ENCODE data around the gene RAB13.

Gene RAB13

GRCh38 chr1:153977250-153978240 is 8.6 kb downstream of the RAB13 start, which contains the start of gene JTB:
Gene JTB, minus strand, starts transcription at chr1:153977674. Its CDS starts 422 bp downstream, at chr1:153977252.
- peak; percentile 81 for DNase-seq

DNA sequence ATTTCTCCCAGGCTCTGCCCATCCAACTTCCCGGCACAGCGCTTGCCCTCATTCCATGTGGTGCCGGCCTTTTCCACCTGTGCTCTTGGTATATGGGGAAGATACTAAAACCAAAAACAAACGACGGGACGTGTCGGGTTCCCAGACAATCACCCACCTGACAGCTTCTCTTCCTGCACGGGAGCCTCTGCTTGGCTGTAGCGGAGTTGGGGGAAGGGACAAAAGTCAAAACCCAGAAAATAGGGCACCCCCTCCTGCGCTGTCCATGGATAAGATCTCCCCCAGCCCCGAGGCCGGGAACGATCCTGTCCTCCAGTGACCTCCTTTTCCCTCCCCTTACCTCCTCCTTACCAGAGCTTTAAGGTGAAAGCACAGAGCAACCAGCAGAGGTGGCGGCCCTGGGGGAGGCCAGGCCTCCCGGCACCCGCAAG is 9.3 kb downstream of the RAB13 start:
- no peak for DNase-seq

- no peak for DNase-seq
Observed at GRCh38 chr1:153973525-153973924, 12.6 kb downstream of the RAB13 start.

GRCh38 chr1:153973071-153973470 is 13.1 kb downstream of the RAB13 start:
- no peak for DNase-seq

GRCh38 chr1:153970346-153970745 is 15.8 kb downstream of the RAB13 start:
- DNase-seq: no peak

- DNase-seq: no peak
Observed at GRCh38 chr1:153968972-153969371, 17.2 kb downstream of the RAB13 start.

DNA sequence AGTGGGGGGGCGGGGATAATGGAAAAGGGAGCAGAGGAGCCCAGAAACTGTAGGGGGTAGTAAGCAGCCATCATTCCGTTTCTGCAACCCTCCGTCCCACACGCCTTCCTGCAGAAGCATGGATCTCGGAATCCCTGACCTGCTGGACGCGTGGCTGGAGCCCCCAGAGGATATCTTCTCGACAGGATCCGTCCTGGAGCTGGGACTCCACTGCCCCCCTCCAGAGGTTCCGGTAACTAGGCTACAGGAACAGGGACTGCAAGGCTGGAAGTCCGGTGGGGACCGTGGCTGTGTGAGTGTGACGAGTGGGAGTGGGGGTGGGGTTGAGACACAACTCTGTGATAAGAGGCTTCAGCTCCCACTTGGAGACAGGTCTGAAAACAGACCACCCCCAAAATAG is 17.7 kb downstream of the RAB13 start:
- DNase-seq: no peak

GRCh38 chr1:153968000-153968363 is 18.2 kb downstream of the RAB13 start:
- DNase-seq: no peak

DNA sequence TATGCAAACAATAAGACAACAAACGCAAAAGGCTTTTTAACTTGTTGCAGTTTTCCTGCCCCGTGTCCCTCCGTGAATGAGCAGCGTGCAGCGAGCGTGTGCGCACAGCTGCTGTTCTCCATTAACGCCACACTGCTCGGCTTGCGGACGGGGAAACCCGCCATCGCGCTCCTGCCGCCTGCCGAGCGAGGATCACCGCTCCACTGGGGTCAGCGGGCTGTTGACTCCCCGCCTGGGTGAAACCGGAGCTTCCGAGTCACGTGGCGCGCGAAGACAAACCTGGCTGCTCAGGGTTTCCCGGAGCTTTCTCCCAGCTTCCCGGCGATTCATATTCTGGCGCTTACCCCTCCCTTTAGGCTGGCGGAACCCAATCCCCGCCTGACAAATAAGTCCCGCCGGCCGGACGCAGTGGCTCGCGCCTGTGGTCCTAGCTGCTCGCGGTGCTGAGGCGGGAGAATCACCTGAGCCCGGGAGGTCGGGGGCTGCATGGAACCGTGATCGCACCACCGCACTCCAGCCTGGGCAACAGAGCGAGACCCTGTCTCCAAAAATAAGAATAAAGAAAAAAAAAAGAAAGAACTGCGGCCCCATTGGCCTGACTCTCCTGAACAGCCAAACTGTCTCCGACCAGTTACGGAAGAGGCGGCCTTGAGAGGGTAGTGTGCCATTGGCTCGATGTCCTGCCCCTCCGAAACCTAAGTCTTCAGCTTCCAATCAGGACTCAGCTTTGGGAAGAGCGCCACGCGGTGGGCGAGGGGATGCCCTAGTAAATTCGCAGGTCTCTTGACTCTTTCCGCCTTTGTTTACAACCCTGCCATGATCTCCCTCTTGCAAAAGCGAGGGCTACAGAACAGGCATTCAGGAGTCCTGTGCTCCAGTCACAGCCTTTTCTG is 18.8 kb downstream of the RAB13 start, which contains the start of gene CREB3L4:
Gene CREB3L4 (plus strand): TSS at position 796 of the 893 bp plus-strand sequence. CDS start 624 bp downstream, outside the sequence.
- DNase-seq: peak; percentile 91

- no peak for DNase-seq
Observed at GRCh38 chr1:153963850-153964331, 22.2 kb downstream of the RAB13 start.

- peak; percentile 92 for DNase-seq
Observed at GRCh38 chr1:153963030-153963849, 22.9 kb downstream of the RAB13 start, which contains the start of gene SLC39A1. Gene SLC39A1, minus strand, starts transcription at chr1:153963537. Its CDS starts 822 bp downstream, at chr1:153962715.

DNA sequence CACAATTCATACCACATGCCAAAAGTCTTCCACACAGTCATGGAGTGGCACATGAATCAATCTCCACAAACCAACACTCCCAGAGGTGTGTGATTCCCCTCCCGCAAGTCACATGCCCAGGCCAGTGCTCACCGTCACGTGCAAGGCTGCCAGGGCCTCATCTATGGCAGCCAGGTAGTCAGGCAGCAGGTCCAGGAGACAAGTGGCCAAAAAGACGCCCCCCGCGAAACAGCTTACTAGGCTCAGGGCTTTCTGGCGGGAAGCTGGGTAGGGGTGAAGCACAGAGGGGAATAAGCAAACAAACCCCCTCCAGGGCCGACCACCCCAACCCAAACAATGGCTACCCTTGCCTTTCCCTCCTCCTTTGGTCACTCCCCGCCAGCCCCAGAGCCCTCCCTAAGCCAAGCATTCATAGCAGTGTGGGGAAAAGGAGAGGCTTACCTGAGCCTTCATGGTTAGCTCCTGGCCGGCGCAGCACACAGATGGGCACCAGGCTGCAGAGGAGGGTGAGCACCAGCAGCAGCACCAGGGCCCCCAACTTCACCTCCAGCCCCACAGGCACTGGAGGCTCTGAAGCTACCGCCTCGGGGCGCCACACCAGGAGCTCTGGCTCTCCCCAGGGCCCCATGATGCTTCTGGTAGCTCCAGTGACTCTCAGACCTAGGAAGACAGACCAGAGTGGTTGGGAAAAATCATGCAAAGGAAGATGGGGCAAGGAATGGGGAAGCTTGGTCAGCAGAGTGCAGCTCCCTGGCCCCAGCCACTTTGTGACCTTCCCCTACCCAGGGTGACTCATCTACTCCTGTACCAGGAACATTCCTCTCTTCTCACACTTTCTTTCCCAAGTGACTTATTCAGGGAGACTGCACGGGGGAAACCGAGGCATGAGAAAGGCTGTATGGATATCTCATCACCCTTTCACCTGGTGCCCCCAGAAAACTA is 23.8 kb downstream of the RAB13 start:
- DNase-seq: peak; percentile 41

GRCh38 chr1:153961421-153961820 is 24.7 kb downstream of the RAB13 start:
- DNase-seq: no peak

DNA sequence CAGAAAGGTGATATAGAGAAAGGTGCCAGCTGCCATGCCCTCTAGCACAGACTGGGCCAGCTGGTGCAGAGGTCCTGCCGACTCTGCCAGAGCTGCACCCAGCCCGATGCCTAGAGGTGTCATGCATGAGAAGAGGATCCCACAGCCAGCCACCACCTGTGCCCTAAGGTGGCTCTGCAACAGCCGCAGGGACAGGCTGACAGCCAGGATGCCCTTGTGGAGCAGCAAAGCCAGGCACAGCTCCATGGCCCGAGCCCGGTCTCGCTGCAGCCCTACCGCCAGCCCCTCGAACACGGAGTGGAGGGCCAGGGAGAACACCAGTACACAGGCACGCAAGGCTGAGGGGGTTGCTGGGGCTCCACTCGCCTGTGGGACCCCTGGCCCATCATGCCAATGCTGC is 25.9 kb downstream of the RAB13 start:
- no peak for DNase-seq

- no peak for DNase-seq
Observed at GRCh38 chr1:153959454-153959853, 26.7 kb downstream of the RAB13 start.

- DNase-seq: no peak
Observed at GRCh38 chr1:153958961-153959260, 27.2 kb downstream of the RAB13 start.

DNA sequence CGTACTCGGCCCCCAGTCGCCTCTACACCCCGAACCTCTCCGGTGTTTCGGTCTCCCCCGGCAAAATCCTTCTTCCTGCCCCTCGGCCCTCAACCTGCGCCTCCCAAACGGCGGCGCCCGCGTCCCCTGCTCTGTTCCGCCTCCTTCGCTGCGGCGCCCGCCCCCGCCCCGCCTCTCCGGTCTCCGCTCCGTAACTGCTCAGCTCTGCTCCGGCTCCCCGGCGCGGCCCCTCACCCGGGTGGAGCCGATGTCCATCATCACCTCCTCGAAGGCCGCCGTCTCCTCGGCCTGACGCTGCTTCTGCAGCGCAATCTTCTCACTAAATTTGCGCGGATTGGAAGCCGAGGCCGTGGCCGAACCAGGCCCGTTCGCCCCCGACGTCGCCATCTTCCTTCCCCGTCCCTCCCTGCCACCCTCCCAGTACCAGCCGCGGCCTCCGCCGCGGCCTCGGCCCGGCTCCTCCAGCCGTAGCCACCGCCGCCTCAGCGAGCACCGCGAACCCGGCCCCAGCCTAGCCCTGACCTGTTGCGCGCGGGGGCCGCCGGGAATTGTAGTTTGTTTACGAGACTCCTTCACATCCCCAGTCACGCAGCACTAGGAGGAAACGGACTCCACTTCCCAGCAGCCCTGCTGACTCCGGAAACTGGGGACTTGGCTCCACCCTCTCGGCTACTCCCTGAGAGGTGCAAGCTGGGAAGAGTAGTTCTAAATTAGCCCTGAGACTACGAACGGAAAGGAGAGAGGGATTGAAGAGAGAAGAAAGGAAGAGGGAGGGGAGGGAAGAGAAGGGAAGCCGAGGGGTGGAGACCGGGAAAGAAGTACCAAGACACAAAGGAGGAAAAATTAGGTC is 27.8 kb downstream of the RAB13 start, which contains the start of gene CRTC2:
Gene CRTC2 (minus strand): TSS at position 502 of the 850 bp plus-strand sequence. CDS start 115 bp downstream, at position 387.
- DNase-seq: peak; percentile 98

GRCh38 chr1:153957744-153958110 is 28.4 kb downstream of the RAB13 start:
- DNase-seq: peak; percentile 43

GRCh38 chr1:153956997-153957715 is 29.0 kb downstream of the RAB13 start:
- DNase-seq: no peak

All from CD4-positive, alpha-beta T cell treated with Interleukin-15 for 1 hour (primary cell).